T-helper 1 cell (primary cell): Measurements from ENCODE around the gene ZBTB47.

Experiments used
- DNase-seq, 5 donors: peaks; one replicate each; pipeline ENCODE4 v3.0.0-alpha.2; 2012 to 2020

Gene ZBTB47

DNA sequence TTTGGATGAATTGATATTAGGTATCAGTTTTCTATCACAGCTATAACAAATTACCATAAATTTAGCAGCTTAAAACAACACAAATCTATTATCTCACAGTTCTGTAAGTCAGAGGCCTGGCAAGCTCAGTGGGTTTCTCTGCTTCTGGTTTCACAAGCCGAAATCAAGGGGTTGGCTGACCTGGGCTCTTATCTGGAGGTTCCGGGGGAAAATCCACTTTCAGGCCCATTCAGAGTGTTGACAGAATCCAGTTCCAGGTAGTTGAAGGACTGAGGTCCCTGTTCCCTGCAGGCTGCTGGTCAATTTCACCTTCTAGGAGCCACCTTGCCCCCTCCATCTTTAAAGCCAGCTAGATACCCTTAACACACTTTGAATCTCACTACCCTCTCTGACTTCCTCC is 60.2 kb downstream of the ZBTB47 start:
- DNase-seq: no peak

GRCh38 chr3:42714171-42714852 is 60.8 kb downstream of the ZBTB47 start:
- DNase-seq: no peak
